GM12874 (cell line): ENCODE measurements around the gene NEGR1.

Experiments used
- TF ChIP-seq, protein P1 (sequence below): IDR thresholded peaks from 2 replicates; pipeline ENCODE4 v1.5.1; 2011; ENCODE audit warnings: low read depth, mild to moderate bottlenecking, control low read depth, low read length, moderate library complexity; ENCODE audit not compliant: insufficient read depth

NEGR1 gene

DNA sequence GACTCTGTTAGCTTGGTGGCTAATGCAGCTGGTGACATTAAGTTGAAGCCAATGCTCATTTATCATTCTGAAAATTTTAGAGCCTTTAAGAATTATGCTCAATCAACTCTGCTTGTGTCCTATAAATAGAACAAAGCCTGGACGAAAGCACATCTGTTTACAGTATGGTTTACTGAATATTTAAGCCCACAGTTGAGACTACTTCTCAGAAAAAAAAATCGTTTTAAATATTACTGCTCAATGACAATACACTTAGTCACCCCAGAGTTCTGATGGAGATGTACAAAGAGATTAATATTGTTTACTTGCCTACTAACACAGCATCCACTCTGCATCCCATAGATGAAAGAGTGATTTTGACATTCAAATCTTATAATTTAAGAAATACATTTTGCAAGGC, 79.6 kb downstream of the NEGR1 start:
- TF ChIP-seq, protein P1, sequence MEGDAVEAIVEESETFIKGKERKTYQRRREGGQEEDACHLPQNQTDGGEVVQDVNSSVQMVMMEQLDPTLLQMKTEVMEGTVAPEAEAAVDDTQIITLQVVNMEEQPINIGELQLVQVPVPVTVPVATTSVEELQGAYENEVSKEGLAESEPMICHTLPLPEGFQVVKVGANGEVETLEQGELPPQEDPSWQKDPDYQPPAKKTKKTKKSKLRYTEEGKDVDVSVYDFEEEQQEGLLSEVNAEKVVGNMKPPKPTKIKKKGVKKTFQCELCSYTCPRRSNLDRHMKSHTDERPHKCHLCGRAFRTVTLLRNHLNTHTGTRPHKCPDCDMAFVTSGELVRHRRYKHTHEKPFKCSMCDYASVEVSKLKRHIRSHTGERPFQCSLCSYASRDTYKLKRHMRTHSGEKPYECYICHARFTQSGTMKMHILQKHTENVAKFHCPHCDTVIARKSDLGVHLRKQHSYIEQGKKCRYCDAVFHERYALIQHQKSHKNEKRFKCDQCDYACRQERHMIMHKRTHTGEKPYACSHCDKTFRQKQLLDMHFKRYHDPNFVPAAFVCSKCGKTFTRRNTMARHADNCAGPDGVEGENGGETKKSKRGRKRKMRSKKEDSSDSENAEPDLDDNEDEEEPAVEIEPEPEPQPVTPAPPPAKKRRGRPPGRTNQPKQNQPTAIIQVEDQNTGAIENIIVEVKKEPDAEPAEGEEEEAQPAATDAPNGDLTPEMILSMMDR, result no peak

DNA sequence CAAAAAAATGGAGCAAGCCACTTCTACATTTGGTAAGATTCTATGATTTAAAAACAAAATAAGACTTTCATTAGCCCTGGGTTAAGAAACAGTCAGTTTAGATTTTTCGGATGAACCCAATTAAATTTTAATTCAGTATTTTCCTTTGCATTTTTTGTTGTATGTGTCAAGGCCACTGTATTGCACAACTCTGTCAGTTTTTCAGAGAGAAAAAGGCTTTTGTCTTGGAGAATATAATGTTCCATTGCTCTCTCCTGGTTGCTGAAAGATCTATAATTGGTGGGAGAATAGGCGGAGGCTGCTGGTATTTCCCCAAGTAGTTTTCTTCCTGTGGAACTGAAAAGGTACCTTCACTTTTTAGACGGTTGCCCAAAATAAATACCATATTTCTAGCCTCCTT, 84.6 kb downstream of the NEGR1 start:
- TF ChIP-seq, protein P1, result no peak

DNA sequence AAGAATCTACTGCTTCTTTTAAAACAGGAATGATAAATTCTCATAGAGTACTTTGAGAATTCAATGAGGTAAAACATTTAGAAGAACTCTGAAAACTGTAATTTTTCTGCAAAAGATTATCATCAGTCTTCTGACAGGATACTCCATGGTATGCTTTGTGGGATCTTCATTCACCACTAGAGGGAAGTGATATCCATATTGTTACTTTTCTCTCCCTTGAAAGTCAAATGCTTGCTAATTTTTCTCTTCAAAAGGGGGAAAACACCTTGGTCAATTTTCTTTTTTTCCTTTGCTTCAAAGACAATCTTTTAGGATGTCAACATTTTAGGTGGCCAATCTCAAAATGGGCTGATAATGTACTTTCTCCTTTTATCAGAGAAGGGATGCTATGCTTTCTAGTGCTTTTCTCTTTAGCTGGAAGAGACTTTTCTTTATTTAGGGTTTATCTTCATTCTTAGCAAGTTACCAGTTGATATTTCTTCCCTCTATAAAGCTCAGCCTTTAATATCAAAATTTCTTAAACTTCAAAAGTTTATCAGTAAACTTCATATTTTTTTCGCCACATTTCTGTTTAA, 95.5 kb downstream of the NEGR1 start:
- TF ChIP-seq, protein P1, result no peak

DNA sequence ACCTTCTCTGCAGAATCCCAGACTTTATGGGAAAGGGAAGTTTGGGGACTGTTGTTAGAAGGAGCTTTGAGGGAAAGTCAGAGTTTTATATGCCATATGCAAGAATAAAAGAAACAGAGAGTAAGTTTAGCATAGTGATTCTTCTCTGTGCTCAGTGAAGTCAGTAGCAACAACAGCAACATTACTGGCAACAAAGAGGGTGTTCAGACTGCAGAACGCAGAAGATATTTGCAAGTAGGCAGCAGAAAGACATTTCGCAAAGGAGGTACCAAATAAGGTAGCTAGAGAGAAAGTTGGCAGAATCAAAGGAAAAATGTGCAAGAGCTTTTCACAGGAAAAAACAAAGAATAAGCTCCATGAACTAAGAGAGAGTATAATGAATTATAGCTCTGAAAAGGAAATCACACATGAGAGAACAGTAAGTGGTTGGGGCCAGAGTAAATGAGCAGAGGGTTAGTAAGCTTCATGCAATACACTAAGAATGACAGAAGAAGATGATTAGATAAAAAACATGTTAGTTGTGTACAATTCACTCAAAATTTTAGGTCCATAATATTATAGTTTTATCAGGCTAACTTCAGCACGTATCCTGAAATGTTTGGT, 98.1 kb downstream of the NEGR1 start:
- TF ChIP-seq, protein P1, result no peak

DNA sequence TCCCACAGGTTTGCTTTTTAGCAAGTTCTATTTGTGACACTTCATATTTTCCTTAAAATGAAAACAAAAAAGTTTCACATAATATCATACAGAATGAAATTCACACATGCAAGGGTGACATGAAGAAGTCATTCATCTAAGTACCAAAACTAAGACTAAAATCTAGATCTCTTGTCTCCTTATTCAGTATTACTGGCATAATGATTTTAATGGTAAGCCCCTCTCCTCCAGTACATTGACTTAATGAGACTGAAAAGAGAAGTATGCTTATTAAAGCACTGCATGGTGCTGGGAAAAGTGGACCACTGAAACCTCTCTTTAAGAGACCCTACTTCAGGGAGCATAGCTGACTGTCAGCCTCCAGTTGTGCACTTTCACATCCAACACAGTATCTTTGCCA, 99.5 kb downstream of the NEGR1 start:
- TF ChIP-seq, protein P1, result no peak

DNA sequence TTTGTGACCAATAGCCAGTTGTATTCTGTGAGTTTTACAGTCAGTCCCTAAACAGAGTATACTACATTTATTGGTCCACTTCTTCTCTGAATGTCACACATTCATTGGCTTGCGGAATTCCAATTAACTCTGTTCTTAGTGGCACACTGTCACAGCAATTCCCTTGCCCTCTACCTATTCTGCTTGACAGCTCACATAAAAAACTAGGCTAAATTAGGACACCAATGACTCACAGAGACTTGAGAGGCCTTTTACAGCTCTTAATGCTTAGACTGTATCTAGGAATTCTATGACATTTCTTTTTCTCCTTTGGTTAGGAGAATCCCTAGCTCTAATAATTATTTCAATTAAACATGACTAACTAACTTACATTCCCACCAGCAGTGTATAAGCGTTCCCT, 104.1 kb downstream of the NEGR1 start:
- TF ChIP-seq, protein P1, result no peak

DNA sequence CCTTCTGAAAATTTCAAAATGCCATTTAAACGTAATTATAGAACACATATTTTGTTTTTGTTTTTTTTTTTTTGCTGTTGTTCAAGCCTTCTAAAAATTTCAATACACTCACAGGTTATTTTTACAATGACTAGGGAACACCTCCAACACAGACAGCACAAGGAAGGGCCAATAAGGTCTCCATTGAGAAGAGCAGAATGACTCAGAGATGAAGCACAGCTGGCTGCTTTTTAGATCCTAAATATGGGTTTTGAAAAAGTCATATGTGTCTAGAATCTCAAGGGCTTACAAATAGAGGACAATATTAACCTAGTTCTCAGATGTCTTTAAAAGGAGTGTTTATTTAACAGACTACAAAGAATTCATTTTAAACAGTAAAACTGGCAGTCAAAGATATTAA, 104.6 kb downstream of the NEGR1 start:
- TF ChIP-seq, protein P1, result no peak
